Mesenchymal stem cell (in vitro differentiated cells and primary cell): ENCODE results near the gene OTOP2.

Experiments used
- DNase-seq: peaks from one replicate; pipeline ENCODE4 v3.0.0-alpha.2; 2013
- H2AFZ ChIP-seq: one replicate; pipeline ENCODE4 v1.6.1; 2013; ENCODE audit warnings: low read depth, mild to moderate bottlenecking, control low read depth, inconsistent platforms, low read length, moderate library complexity
- H2AK5ac ChIP-seq: 2 replicates; pipeline ENCODE4 v1.6.1; 2013; ENCODE audit warnings: low read length, moderate library complexity, mild to moderate bottlenecking, inconsistent platforms; ENCODE audit not compliant: severe bottlenecking
- H2BK120ac ChIP-seq: one replicate; pipeline ENCODE4 v1.6.1; 2013; ENCODE audit warnings: low read depth, mild to moderate bottlenecking, inconsistent platforms, low read length, moderate library complexity
- H2BK12ac ChIP-seq, 2 experiments: one replicate each; pipeline ENCODE4 v1.6.1; 2013; ENCODE audit warnings: inconsistent platforms in 2 of 2, low read length in 2 of 2, mild to moderate bottlenecking in 2 of 2, moderate library complexity in 2 of 2, control low read depth in 1 of 2
- H2BK15ac ChIP-seq: one replicate; pipeline ENCODE4 v1.6.1; 2013; ENCODE audit warnings: mild to moderate bottlenecking, low read depth, inconsistent platforms; ENCODE audit not compliant: poor library complexity, severe bottlenecking
- H2BK5ac ChIP-seq: 2 replicates; pipeline ENCODE4 v1.6.1; 2013; ENCODE audit warnings: low read depth, mild to moderate bottlenecking, low read length, control low read depth, inconsistent platforms; ENCODE audit not compliant: poor library complexity, severe bottlenecking
- H3K14ac ChIP-seq, 2 experiments: one replicate each; pipeline ENCODE4 v1.6.1; 2013; ENCODE audit warnings: inconsistent platforms in 2 of 2, low read length in 2 of 2, control low read depth in 1 of 2, mild to moderate bottlenecking in 1 of 2, moderate library complexity in 1 of 2
- H3K18ac ChIP-seq, 2 experiments: one replicate each; pipeline ENCODE4 v1.6.1; 2013; ENCODE audit warnings: inconsistent platforms in 2 of 2, low read length in 2 of 2, control low read depth in 1 of 2, low read depth in 1 of 2, mild to moderate bottlenecking in 1 of 2
- H3K23ac ChIP-seq, 2 experiments: one replicate each; pipeline ENCODE4 v1.6.1; 2013; ENCODE audit warnings: inconsistent platforms in 2 of 2, low read length in 2 of 2, mild to moderate bottlenecking in 2 of 2, moderate library complexity in 2 of 2, control low read depth in 1 of 2
- H3K27ac ChIP-seq: 2 replicates; pipeline ENCODE4 v1.5.1; 2013; ENCODE audit warnings: mild to moderate bottlenecking, moderate library complexity, low read length, control low read depth, inconsistent platforms; ENCODE audit not compliant: poor library complexity, severe bottlenecking
- H3K27me3 ChIP-seq, 2 experiments: 2 replicates each; pipeline versions ENCODE4 v1.6.1 to v1.7.0; 2013; ENCODE audit warnings: low read length in 2 of 2, mild to moderate bottlenecking in 2 of 2, moderate library complexity in 2 of 2, control low read depth in 1 of 2, inconsistent platforms in 1 of 2; ENCODE audit not compliant: control insufficient read depth in 1 of 2, insufficient read depth in 1 of 2
- H3K36me3 ChIP-seq, 2 experiments: 2 replicates each; pipeline versions ENCODE4 v1.6.1 to v1.7.0; 2013; ENCODE audit warnings: low read length in 2 of 2, control low read depth in 1 of 2, inconsistent platforms in 1 of 2, low read depth in 1 of 2, mild to moderate bottlenecking in 1 of 2; ENCODE audit not compliant: insufficient read depth in 2 of 2, control insufficient read depth in 1 of 2
- H3K4ac ChIP-seq, 2 experiments: one replicate each; pipeline ENCODE4 v1.6.1; 2013; ENCODE audit warnings: inconsistent platforms in 2 of 2, low read length in 2 of 2, mild to moderate bottlenecking in 2 of 2, moderate library complexity in 2 of 2, control low read depth in 1 of 2, low read depth in 1 of 2
- H3K4me1 ChIP-seq: 2 replicates; pipeline ENCODE4 v1.6.1; 2013; ENCODE audit warnings: low read depth, low read length, control low read depth; ENCODE audit not compliant: control insufficient read depth, insufficient read depth
- H3K4me2 ChIP-seq: 2 replicates; pipeline ENCODE4 v1.6.1; 2013; ENCODE audit warnings: low read length, mild to moderate bottlenecking, inconsistent platforms; ENCODE audit not compliant: poor library complexity, severe bottlenecking
- H3K4me3 ChIP-seq, 2 experiments: 2 replicates each; pipeline versions ENCODE4 v1.5.1 to v1.7.0; 2013; ENCODE audit warnings: low read length in 2 of 2, mild to moderate bottlenecking in 2 of 2, control low read depth in 1 of 2, low read depth in 1 of 2; ENCODE audit not compliant: insufficient read depth in 1 of 2
- H3K79me1 ChIP-seq: replicated peaks from 2 replicates; pipeline ENCODE4 v1.6.1; 2013; ENCODE audit warnings: mild to moderate bottlenecking, control low read depth, low read length, inconsistent platforms; ENCODE audit not compliant: poor library complexity, severe bottlenecking
- H3K9ac ChIP-seq: 2 replicates; pipeline ENCODE4 v1.7.0; 2013; ENCODE audit warnings: mild to moderate bottlenecking, low read length, moderate library complexity
- H3K9me3 ChIP-seq: 2 replicates; pipeline ENCODE4 v1.7.0; 2013; ENCODE audit warnings: mild to moderate bottlenecking, low read length; ENCODE audit not compliant: control insufficient read depth
- H4K8ac ChIP-seq: one replicate; pipeline ENCODE4 v1.6.1; 2013; ENCODE audit warnings: inconsistent platforms, mild to moderate bottlenecking, low read length, moderate library complexity
- H4K91ac ChIP-seq: one replicate; pipeline ENCODE4 v1.6.1; 2013; ENCODE audit warnings: mild to moderate bottlenecking, low read length, inconsistent platforms
- WGBS: methylation state at CpG from one replicate; pipeline ENCODE4 v1.1.7; 2013; ENCODE audit warnings: mixed read lengths; 5-methylcytosine and 5-hydroxymethylcytosine counted together

Gene OTOP2

GRCh38 chr17:74936470-74936799 is 12.4 kb downstream of the OTOP2 start:
- no peak overlapping the region for H3K4ac ChIP-seq
- no peak overlapping the region for H3K18ac ChIP-seq
- DNase-seq, result no peak
- no peaks in the 10 kb centered on the region for H3K36me3 ChIP-seq
- no peak overlapping the region for H3K14ac ChIP-seq
- H2AK5ac ChIP-seq, result no peak overlapping the region
- no peak overlapping the region for H2BK120ac ChIP-seq
- no peak overlapping the region for H2AFZ ChIP-seq
- H3K27me3 ChIP-seq, result peaks cover 88 to 94% of the 10 kb centered on the region in 2 experiments
- H2BK15ac ChIP-seq, result no peak overlapping the region
- no peak overlapping the region for H3K4me3 ChIP-seq
- H4K8ac ChIP-seq, result no peak overlapping the region
- H2BK12ac ChIP-seq, result no peak overlapping the region
- no peak overlapping the region for H3K27ac ChIP-seq
- H3K4me1 ChIP-seq, result peaks cover 6% of the 10 kb centered on the region
- H4K91ac ChIP-seq, result no peak overlapping the region
- no peak overlapping the region for H2BK5ac ChIP-seq
- no peaks in the 10 kb centered on the region for H3K79me1 ChIP-seq
- no peak overlapping the region for H3K23ac ChIP-seq
- 22% methylated on average over 11 of the region's 12 CpGs for WGBS
- no peak overlapping the region for H3K9ac ChIP-seq
- H3K4me2 ChIP-seq, result no peak overlapping the region
- H3K9me3 ChIP-seq, result no peaks in the 10 kb centered on the region

GRCh38 chr17:74937064-74938051 is 13.3 kb downstream of the OTOP2 start:
- H3K27ac ChIP-seq, result no peak overlapping the region
- no peak for DNase-seq
- no peak overlapping the region for H2BK5ac ChIP-seq
- no peak overlapping the region for H3K18ac ChIP-seq
- no peaks in the 10 kb centered on the region for H3K36me3 ChIP-seq
- H4K8ac ChIP-seq, result no peak overlapping the region
- no peak overlapping the region for H2BK15ac ChIP-seq
- no peak overlapping the region for H2BK12ac ChIP-seq
- no peak overlapping the region for H2AFZ ChIP-seq
- no peak overlapping the region for H3K14ac ChIP-seq
- no peak overlapping the region for H2AK5ac ChIP-seq
- peaks cover 85 to 94% of the 10 kb centered on the region in 2 experiments for H3K27me3 ChIP-seq
- H4K91ac ChIP-seq, result no peak overlapping the region
- H3K4me1 ChIP-seq, result peaks cover 6% of the 10 kb centered on the region
- H2BK120ac ChIP-seq, result no peak overlapping the region
- H3K9ac ChIP-seq, result no peak overlapping the region
- no peak overlapping the region for H3K4ac ChIP-seq
- no peak overlapping the region for H3K23ac ChIP-seq
- H3K9me3 ChIP-seq, result no peaks in the 10 kb centered on the region
- no peaks in the 10 kb centered on the region for H3K79me1 ChIP-seq
- H3K4me2 ChIP-seq, result no peak overlapping the region
- H3K4me3 ChIP-seq, result no peak overlapping the region
- 42% methylated on average over 9 of the region's 11 CpGs for WGBS

- Histone ChIP-seq H3K14ac (no peak overlapping the region), H3K23ac (no peak overlapping the region), H3K9me3 (no peaks in the 10 kb centered on the region), H2AFZ (no peak overlapping the region), H3K79me1 (no peaks in the 10 kb centered on the region), H3K4me1 (peaks cover 6% of the 10 kb centered on the region), H3K9ac (no peak overlapping the region), H3K4me2 (no peak overlapping the region), H3K4me3 (no peak overlapping the region), H3K36me3 (no peaks in the 10 kb centered on the region), H3K27me3 (peaks cover 82 to 90% of the 10 kb centered on the region in 2 experiments), H3K18ac (no peak overlapping the region), H2AK5ac (no peak overlapping the region), H4K8ac (no peak overlapping the region), H3K27ac (no peak overlapping the region), H2BK5ac (no peak overlapping the region), H2BK15ac (no peak overlapping the region), H2BK120ac (no peak overlapping the region), H4K91ac (no peak overlapping the region), H2BK12ac (no peak overlapping the region), H3K4ac (no peak overlapping the region)
- no peak for DNase-seq
- 66% methylated on average over 8 of the region's 8 CpGs for WGBS
These were observed 14.3 kb downstream of the OTOP2 start for GRCh38 chr17:74938194-74938950.

- H2BK12ac ChIP-seq, result no peak overlapping the region
- no peak overlapping the region for H2AFZ ChIP-seq
- H3K14ac ChIP-seq, result no peak overlapping the region
- no peak overlapping the region for H3K4me3 ChIP-seq
- no peak overlapping the region for H3K27ac ChIP-seq
- H4K91ac ChIP-seq, result no peak overlapping the region
- no peak overlapping the region for H2BK15ac ChIP-seq
- H3K36me3 ChIP-seq, result no peaks in the 10 kb centered on the region
- H2AK5ac ChIP-seq, result no peak overlapping the region
- no peak for DNase-seq
- no peak overlapping the region for H3K23ac ChIP-seq
- H4K8ac ChIP-seq, result no peak overlapping the region
- WGBS, result 65% methylated on average over 6 of the region's 8 CpGs
- H3K79me1 ChIP-seq, result no peaks in the 10 kb centered on the region
- H3K9ac ChIP-seq, result no peak overlapping the region
- H2BK5ac ChIP-seq, result no peak overlapping the region
- H3K18ac ChIP-seq, result no peak overlapping the region
- H3K4me1 ChIP-seq, result peaks cover 7% of the 10 kb centered on the region
- no peak overlapping the region for H3K4ac ChIP-seq
- peaks cover 81 to 89% of the 10 kb centered on the region in 2 experiments for H3K27me3 ChIP-seq
- no peak overlapping the region for H2BK120ac ChIP-seq
- H3K9me3 ChIP-seq, result no peaks in the 10 kb centered on the region
- no peak overlapping the region for H3K4me2 ChIP-seq
These were observed 15.5 kb downstream of the OTOP2 start for GRCh38 chr17:74939534-74939933.
